ENCODE data around the gene PKNOX2.

Gene PKNOX2

GRCh38 chr11:125373426-125374391 is 209.2 kb downstream of the PKNOX2 start:
- in situ Hi-C loops (cut with HindIII; ENCODE audit: low sequenced_read_pairs): no loop called here

- in situ Hi-C loops (cut with HindIII; ENCODE audit: low sequenced_read_pairs): no loop called here
Measured at GRCh38 chr11:125374398-125374797, 209.8 kb downstream of the PKNOX2 start.

GRCh38 chr11:125375146-125375545 is 210.6 kb downstream of the PKNOX2 start:
- in situ Hi-C loops (cut with HindIII; ENCODE audit: low sequenced_read_pairs): no loop called here

GRCh38 chr11:125376117-125376516 is 211.6 kb downstream of the PKNOX2 start:
- in situ Hi-C loops (cut with HindIII; ENCODE audit: low sequenced_read_pairs): no loop called here

GRCh38 chr11:125376856-125377255 is 212.3 kb downstream of the PKNOX2 start:
- in situ Hi-C loops (cut with HindIII; ENCODE audit: low sequenced_read_pairs): no loop called here

- in situ Hi-C loops (cut with HindIII; ENCODE audit: low sequenced_read_pairs): no loop called here
Measured at GRCh38 chr11:125378083-125378482, 213.5 kb downstream of the PKNOX2 start.

GRCh38 chr11:125378571-125378970 is 214.0 kb downstream of the PKNOX2 start:
- in situ Hi-C loops (cut with HindIII; ENCODE audit: low sequenced_read_pairs): no loop called here

GRCh38 chr11:125379565-125379964 is 215.0 kb downstream of the PKNOX2 start:
- in situ Hi-C loops (cut with HindIII; ENCODE audit: low sequenced_read_pairs): no loop called here

GRCh38 chr11:125379981-125380380 is 215.4 kb downstream of the PKNOX2 start:
- in situ Hi-C loops (cut with HindIII; ENCODE audit: low sequenced_read_pairs): no loop called here

- in situ Hi-C loops (cut with HindIII; ENCODE audit: low sequenced_read_pairs): no loop called here
Measured at GRCh38 chr11:125380756-125381445, 216.3 kb downstream of the PKNOX2 start.

GRCh38 chr11:125381499-125382044 is 217.0 kb downstream of the PKNOX2 start:
- in situ Hi-C loops (cut with HindIII; ENCODE audit: low sequenced_read_pairs): no loop called here

GRCh38 chr11:125382314-125382791 is 217.8 kb downstream of the PKNOX2 start:
- in situ Hi-C loops (cut with HindIII; ENCODE audit: low sequenced_read_pairs): no loop called here

GRCh38 chr11:125382822-125383221 is 218.3 kb downstream of the PKNOX2 start:
- in situ Hi-C loops (cut with HindIII; ENCODE audit: low sequenced_read_pairs): no loop called here

GRCh38 chr11:125384825-125385224 is 220.3 kb downstream of the PKNOX2 start:
- in situ Hi-C loops (cut with HindIII; ENCODE audit: low sequenced_read_pairs): no loop called here

- in situ Hi-C loops (cut with HindIII; ENCODE audit: low sequenced_read_pairs): no loop called here
Measured at GRCh38 chr11:125387901-125388300, 223.3 kb downstream of the PKNOX2 start.

- in situ Hi-C loops (cut with HindIII; ENCODE audit: low sequenced_read_pairs): no loop called here
Measured at GRCh38 chr11:125388611-125389010, 224.1 kb downstream of the PKNOX2 start.

- in situ Hi-C loops (cut with HindIII; ENCODE audit: low sequenced_read_pairs): loop anchor here (5.0 kb wide), 1 partner anchor 48 kb away; no protein-coding TSS in a partner anchor
Measured at GRCh38 chr11:125389339-125390166, 225.0 kb downstream of the PKNOX2 start.

GRCh38 chr11:125390946-125391345 is 226.4 kb downstream of the PKNOX2 start:
- in situ Hi-C loops (cut with HindIII; ENCODE audit: low sequenced_read_pairs): loop anchor here (5.0 kb wide), 1 partner anchor 46 kb away; no protein-coding TSS in a partner anchor

- in situ Hi-C loops (cut with HindIII; ENCODE audit: low sequenced_read_pairs): loop anchor here (5.0 kb wide), 1 partner anchor 44 kb away; no protein-coding TSS in a partner anchor
Measured at GRCh38 chr11:125393331-125393730, 228.8 kb downstream of the PKNOX2 start.

- in situ Hi-C loops (cut with HindIII; ENCODE audit: low sequenced_read_pairs): loop anchor here (5.0 kb wide), 1 partner anchor 43 kb away; no protein-coding TSS in a partner anchor
Measured at GRCh38 chr11:125394296-125394695, 229.7 kb downstream of the PKNOX2 start.
